Measurements from ENCODE around the gene CPNE4.

The CPNE4 gene

GRCh38 chr3:131669600-131669999, 365.2 kb downstream of the CPNE4 start:
- DNase-seq, result no peak

GRCh38 chr3:131658771-131659170, 376.0 kb downstream of the CPNE4 start:
- no peak for DNase-seq

DNA sequence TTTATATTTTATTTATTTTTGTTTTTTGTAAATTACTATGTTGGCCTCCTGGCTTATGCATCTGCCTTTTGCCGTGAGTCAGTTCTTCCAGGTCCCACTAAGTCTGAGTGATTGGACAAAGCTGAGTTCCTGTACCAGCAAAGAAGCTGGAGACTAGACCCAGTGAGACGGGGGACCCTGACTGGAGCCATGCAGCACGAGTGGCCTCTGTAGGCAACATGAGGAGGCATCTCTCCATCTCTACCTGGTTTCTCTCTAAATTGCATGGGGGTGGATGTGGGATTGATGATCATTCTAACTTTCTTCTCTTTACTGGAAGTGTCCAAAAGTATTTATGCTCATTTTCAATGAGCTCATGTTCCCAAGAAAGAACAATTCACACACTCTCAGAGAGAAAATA, 376.7 kb downstream of the CPNE4 start:
- no peak for DNase-seq

- DNase-seq, result no peak
Measured at GRCh38 chr3:131655070-131655690, 379.6 kb downstream of the CPNE4 start.

DNA sequence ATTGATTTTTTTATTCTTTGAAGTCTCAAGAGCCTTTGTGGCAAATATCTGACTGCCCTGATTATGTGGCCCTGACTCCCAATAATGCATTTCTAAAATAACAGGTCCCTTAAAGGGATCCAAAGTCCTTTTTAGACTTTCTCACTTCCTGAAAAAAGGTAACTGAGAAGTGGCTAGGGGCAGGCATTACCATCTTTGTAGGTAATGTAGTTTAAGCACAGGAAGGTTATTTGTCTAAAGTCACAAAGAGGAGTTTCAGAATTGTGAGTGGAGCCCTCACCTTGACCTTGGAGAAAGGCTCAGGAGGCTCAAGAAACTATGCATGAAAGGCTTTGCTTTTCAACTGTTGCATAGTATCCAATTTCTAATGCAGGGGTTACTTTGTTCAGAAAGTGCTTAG, 389.2 kb downstream of the CPNE4 start:
- no peak for DNase-seq

DNA sequence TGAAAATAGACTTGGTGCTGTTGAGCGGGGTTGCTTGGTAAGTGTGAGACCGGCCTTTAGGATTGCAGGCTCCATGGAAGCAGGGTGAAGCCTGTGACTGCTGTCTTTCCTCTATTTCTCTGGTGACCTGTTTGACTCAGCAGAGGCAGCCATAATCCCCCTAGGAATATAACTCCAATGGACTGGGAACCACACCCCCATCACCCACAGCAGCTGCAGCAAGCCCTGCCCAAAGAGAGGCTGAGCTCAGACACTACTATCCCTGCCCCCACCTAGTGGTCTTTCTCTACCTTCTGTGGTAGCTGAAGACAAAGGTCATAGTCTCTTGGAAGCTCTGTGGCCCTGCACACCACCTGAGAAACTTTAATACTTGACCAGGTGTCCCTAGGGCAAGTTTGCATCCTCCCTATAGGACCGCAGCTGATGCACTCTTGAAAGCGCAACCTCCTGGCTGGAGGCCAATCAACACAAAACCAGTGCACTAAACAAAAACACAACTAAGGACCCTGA, 398.5 kb downstream of the CPNE4 start:
- no peak for DNase-seq

DNA sequence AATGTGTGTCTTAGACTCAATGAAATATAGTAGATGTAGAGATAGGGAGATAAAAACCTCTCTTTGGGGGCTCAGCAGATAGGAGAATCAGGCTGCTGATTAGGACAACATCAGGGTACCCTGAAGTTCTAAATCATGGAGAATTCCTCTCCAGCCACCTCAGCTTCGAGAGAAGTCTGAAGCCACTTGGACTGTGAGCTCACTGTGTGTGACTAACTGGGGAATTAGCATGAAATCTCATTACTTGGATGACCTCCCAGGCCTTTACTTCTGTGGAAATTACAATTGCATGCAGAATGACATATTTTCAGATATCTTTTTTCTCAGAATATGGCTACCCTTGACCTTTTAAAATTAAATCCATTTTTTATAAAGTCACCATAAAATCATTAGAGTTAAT, 404.0 kb downstream of the CPNE4 start:
- no peak for DNase-seq

GRCh38 chr3:131630097-131630496, 404.7 kb downstream of the CPNE4 start:
- peak; percentile 18 for DNase-seq

GRCh38 chr3:131623431-131623830, 411.4 kb downstream of the CPNE4 start:
- no peak for DNase-seq

GRCh38 chr3:131622726-131623125, 412.1 kb downstream of the CPNE4 start:
- no peak for DNase-seq

GRCh38 chr3:131620977-131621376, 413.8 kb downstream of the CPNE4 start:
- DNase-seq, result no peak

GRCh38 chr3:131619821-131620220, 415.0 kb downstream of the CPNE4 start:
- no peak for DNase-seq

DNA sequence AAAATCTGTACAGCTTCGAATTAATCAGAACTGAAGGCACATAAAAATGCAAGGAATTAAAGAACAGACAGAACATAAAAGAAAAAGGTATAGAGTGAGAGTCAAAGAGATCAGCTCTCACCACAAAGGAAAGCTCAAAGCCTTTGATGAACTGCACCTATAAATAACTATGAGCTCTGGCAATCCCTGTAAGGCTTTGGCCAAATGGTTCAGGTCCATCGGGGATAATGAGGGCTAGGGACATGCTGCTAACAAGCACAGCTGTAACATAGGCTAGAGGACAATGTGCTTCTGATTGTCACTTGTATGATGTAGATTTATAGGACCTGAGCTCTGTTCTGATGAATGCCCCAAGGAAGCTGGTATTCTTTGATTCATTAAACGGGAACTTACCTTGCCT, 418.1 kb downstream of the CPNE4 start:
- DNase-seq, result no peak

DNA sequence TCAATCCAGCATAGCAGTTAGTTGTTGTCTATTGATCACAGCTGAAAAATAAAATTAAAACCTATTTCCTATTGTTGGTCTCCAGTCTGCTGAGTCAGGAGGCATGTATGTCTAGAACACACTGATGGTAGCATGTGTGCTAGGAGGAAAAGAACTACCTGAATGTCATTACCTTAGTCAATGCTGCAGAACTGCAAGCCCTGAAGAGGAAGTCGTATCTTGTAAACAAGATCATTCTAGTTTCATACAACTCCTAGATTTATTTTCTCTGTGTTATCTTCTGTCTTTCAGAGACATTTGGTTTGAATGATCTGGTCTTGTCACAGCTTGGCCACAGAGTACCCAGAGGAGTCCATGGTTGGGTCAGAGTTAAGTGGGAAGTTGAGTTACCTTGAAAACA, 422.1 kb downstream of the CPNE4 start:
- no peak for DNase-seq

- no peak for DNase-seq
Measured at GRCh38 chr3:131610174-131610573, 424.6 kb downstream of the CPNE4 start.

- DNase-seq, result no peak
Measured at GRCh38 chr3:131608741-131609140, 426.1 kb downstream of the CPNE4 start.

DNA sequence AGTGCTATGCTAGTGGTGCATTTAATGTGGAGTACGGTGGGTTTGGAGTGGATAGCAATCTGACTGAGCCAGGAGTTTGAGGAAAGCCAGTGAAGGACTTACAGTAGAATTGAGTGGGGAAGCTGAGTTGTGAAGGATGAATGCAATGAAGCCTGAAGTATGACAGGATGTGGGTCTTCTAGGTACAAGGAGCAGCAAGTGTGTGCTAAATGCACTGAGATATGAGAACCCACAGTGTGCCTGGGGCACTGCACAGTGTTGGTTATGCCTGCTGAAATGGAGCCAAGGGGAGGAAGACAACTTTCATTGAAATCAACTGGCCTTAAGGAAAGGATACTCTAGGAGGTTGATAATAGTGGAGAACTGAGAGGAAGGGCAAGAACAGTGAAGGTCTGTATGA, 426.5 kb downstream of the CPNE4 start:
- no peak for DNase-seq

- no peak for DNase-seq
Measured at GRCh38 chr3:131605916-131606315, 428.9 kb downstream of the CPNE4 start.

DNA sequence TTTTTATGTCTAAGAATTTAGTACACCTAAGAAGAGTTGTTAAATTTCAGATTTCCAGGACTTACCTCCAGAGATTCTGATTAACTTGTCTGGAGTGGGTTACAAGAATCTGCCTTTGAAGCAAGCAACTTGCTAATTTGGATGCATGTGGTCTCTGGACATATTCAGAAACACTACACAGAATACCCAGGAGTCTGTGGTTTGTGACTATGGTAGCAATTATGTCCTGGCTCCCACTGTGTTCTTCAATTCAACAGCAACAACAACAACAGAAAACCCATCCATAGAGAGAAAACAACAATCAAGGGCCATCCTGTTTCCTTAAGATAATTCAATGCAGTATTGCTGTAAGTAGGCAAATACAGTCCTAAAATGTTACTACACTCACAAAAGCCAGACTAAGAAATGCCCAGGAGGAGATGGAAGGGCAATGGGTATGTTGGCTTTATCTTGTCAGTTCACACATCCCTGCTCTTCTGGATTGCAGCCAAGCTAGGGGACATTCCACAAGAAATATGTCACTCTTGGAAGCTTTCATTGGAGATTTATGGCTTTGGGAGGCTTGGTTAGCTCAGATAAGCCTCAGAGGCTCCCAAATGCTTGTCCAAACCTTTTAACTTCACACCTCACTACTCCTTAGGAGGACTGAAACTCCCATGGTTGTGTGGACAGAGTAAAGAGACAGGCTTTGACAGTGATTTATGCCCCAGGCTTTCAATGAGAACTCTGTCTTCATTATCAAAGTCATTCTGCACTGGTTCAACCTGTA, 432.6 kb downstream of the CPNE4 start:
- DNase-seq, result no peak

GRCh38 chr3:131597816-131598215, 437.0 kb downstream of the CPNE4 start:
- DNase-seq, result no peak

DNA sequence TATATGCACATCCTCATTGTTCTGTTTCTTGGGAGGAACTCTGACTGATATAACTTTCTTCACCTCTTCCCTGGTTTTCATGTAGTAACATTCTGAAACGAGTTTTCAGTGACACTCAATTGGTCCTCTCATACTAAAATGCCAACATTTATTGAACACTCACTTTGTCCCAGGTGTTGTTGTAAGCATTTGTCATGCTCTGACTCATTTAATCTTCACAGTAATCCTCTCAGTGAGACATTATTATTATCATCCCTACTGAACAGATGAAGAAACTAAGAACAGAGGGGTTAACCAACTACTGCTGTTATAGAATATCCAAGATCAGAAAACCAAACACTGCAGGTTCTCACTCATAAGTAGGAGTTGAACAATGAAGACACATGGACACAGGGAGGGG, 437.9 kb downstream of the CPNE4 start:
- no peak for DNase-seq

DNA sequence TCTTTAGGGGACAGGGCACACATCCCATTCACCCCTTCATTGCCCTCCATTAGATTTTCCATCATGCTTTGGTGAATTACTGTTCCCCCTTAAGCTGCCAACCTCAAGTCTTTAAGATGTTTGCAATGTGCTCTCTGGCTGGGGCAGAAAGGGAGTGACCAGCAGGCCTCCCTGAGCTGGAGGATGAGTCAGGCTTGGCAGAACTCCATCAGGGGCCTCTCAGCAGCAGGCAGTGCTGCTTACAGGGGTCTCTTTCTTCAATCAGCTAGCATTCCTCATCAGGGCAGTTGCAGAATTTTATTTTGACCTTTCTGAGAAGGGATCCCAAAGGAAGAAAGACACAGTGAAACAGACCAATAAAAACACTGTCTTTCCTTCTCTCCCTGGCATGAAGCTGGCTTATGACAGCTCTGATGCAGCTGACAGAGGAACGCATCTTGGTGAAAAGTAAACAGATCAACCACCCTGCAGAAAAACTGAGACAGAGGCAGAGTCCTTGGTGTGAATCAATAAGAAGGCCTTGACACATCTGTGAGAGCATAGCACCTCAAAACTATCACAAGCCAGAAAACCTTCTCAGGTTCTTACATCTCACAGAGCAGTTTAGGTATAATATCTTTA, 443.3 kb downstream of the CPNE4 start:
- DNase-seq, result no peak

GRCh38 chr3:131586277-131586676, 448.5 kb downstream of the CPNE4 start:
- no peak for DNase-seq

DNA sequence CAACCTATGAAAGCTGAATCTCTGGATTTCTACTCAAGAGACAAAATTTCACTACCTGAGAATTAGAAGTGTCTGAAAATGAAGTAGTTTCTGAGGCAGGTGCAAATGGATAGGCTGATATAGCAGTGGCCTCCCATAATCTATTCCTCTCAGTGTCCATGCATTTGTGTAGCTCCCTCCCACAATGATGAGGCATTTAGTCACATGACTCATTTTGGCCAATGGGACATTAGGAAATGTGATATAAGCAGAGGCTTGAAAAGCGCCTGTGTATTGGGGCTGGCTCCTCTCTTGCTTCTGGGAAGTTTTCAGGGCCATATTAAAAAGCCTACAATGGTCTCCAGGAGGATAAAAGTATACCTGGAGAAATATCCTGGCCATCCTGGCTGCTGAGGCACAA, 452.4 kb downstream of the CPNE4 start:
- DNase-seq, result no peak

Measured in KG1 (cell line).